Stimulated activated CD4-positive, alpha-beta T cell treated with anti-CD3 and anti-CD28 coated beads, TNF-alpha, amount 100 ng/mL, for 24 hours (primary cell): ENCODE data around the gene ZNF511.

ENCODE experiments used
- DNase-seq, 3 experiments: peaks; one replicate each; pipeline ENCODE4 v3.0.0-alpha.2; 2020; ENCODE audit warnings: low read depth in 3 of 3

Gene ZNF511

GRCh38 chr10:133335246-133336117, 26.8 kb downstream of the ZNF511 start:
- DNase-seq: peak; percentile 56 to 70 (median 65)

GRCh38 chr10:133336118-133336576, 27.4 kb downstream of the ZNF511 start:
- no peak for DNase-seq

DNA sequence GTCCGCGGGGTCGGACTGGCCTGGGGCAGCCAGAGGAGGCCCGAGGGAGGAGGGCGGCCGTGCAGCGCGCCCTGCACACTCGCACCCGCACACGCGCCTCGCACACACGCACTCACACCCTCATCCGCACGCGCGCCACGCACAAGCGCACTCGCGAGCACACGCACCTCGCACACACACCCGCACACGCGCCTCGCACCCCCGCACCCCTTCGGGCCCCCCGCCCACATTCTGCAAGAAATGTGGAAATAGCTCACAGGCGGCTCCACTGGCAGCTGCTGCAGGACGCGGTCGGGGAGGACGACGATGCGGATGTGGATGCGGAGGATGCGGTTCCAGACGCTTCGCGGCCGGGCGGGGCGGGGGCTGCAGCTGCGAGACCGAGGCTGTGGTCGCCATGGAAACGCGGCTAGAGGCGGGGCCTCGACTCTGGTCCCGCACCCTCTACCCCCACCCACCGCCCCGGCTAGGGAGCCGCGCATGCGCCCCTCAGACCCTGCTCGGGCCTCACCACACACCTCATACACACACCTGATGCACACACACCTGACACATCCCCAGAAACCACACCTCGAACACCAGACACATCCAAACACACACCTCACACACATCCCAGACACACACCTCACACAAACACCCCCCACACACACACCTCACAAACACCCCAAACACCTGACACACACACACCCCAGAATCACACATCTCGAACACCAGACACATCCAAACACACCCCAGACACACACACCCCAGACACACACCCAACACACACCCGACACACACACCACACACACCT, 28.1 kb downstream of the ZNF511 start, which contains the start of gene CALY:
TSS of gene CALY (minus strand) at position 320 of the 793 bp plus-strand sequence. CDS start 7,907 bp downstream, outside the sequence.
- DNase-seq: peak; percentile 36 to 53 (median 45)

GRCh38 chr10:133337370-133337725, 28.6 kb downstream of the ZNF511 start:
- no peak for DNase-seq

GRCh38 chr10:133338080-133339071, 29.7 kb downstream of the ZNF511 start:
- no peak for DNase-seq

DNA sequence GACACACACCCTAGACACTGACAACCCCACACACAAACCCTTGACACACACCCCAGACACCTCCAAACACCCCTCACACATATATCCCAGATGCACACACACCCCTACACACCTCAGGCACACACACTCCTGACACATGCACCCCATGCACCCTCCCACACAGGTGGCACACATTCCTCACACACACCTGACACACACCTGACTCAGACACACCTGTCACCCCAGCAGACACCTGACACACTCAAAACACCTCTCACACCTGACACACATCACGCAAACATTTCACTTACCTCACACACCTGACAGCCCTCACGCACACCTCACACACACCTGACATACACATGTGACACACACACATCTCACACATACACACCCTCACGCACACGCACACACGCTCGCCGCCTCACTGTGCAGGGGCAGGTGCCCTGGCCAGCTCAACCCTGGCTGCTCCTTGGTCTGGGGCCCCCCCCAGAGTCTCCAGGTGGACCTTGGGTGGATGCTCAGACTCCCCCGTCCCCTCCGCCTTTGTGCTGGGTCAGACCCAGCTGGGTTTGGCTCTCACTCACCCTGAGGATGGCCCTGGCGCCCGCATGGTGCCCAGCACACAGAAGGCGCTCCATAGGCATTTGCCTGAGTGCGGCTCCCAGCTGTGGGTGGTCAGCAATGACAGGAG, 31.1 kb downstream of the ZNF511 start:
- no peak for DNase-seq

DNA sequence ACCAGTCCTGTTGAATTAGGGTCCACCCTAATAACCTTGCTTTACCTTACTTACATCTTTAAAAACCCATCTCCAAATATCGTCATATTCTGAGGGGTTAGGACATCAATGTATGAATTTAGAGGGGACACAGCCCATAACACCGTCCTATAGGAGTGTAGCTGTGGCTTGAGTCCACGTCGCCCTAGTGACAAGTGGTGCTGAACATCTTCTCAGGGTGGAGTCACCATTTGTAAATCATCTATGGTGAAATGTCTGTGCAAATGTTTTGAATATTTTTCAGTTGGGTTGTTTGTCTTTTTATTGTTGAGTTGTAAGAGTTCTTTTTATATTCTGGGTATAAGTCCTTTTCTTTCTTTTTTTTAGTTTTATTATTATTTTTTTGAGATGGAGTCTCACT, 33.3 kb downstream of the ZNF511 start:
- DNase-seq: no peak

DNA sequence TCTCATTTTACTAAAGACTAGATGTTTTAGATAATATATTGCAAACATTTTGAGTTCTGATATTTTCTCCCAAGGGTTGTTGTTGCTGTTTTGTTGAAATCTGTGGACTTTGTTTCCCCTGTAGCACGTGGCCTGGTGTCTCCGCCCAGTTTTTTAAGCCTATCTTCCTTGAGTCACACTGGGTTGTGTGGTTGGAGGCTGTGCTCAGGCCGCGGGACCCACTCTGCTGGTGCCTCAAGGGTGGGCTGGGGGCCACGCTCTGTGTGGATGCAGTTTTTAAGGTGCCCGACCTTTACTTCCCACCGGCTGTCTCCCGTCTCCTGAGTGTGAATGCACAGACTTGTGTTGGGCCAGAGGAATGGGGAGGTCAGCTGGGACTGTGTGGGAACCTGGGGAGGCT, 34.2 kb downstream of the ZNF511 start:
- DNase-seq: no peak

DNA sequence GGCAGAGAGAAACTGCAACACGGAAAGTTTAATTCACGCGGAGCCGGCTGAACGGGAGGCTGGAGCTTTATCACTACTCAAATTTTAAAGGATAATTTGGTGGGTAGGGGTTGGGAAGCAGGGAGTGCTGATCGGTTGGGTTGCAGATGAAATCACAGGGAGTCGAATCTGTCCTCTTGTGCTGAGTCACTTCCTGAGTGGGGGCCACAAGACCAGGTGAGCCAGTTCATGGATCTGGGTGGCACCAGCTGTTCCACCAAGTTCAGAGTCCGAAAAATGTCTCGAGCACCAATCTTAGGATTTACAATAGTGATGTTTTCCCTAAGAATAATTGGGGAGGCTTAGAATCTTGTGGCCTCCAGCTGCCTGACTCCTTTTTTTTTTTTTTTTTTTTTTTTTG, 34.8 kb downstream of the ZNF511 start:
- DNase-seq: no peak

DNA sequence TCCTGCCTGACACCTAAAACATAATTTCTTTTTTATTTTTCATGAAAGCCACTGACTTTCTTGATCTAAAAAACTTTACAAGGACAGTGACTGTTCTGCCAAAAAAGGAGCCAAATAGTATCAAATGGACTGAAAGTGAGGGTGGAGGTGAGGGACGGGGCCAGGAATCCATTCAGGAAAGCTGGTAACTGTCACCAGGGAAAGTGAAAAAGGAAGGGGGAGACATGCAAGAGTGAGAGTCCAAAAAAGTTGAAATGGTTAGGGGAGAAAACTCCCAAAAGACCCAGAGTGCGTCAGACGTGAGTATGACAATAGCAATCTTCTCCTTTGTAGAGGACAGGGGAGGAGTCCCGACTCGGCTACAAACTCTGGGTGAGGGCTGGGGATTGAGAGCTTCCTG, 35.5 kb downstream of the ZNF511 start:
- DNase-seq: no peak

GRCh38 chr10:133346413-133346812, 37.7 kb downstream of the ZNF511 start:
- DNase-seq: no peak

DNA sequence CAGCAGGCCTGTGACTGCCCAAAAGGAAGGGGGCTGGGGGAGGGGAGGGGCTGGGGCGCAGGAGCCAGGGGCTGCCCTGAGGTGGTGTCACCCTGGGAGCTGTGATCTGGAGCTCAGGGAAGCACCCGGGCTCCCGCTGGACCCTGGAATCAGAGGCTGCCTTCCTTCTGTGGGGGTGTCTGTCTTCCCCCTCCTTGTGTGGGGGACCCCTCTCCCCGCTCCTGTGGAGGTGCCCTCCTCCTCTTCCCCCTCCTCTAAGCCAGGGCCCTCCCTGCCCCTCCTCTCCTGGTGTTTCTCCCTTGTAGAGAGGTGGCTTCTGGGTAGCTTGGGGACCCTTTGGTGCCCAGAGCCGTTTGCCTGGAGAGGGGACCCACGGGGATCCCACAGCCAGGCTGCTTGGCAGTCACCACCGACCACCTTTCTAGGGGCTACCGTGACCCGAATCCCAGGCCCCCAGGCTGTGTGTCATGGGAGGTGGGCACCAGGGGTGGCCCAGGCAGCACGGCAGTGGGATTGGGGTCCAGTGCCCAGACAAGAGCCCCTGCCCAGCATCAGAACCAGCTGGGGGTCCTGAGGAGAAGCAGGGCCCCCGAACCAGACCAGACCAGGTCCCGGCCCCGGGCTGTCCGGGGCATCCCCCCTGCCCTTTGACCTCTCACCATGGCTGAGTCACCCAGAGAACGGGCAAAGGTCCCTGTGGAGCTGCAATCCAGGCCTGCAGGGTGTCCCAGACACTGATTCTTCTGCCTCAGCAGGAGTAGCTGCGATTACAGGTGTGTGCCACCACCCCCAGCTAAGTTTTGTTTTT, 39.2 kb downstream of the ZNF511 start:
- no peak for DNase-seq

DNA sequence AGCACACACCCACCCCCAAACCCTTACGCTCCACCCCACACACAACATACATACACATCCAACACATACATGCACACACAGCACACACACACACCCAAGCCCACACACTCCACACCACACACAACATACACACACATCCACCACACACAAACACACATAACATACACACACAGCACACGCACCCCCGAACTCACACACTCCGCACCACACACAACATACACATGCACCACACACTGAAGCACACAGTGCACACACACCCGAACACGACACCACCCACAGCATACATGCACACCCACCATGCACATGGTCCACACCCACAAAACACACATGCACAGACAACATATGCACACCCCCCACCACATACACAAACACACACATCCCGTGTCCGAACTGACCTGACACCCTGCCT, 40.5 kb downstream of the ZNF511 start:
- no peak for DNase-seq

DNA sequence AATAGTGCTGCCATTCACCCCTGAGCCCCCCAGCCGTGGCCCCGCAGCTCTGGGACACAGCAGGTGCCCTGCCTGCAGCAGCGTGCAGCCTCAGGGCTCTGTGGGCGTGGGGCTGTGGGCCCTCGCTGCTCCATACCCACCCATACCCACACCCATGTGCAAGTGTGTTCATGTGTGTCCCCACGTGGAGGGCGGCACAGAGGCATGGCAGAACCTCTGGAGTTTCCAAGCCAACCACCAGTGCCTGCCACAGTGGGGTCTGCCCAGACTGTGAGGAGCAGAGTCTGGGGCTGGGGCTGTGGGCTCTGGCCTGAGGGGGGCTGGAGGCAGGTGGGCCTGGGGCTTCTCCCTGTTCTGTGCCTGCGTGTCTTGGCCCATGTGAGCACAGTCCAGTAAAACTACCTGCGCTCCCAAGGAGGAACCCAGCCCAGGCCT, 40.9 kb downstream of the ZNF511 start:
- DNase-seq: no peak

DNA sequence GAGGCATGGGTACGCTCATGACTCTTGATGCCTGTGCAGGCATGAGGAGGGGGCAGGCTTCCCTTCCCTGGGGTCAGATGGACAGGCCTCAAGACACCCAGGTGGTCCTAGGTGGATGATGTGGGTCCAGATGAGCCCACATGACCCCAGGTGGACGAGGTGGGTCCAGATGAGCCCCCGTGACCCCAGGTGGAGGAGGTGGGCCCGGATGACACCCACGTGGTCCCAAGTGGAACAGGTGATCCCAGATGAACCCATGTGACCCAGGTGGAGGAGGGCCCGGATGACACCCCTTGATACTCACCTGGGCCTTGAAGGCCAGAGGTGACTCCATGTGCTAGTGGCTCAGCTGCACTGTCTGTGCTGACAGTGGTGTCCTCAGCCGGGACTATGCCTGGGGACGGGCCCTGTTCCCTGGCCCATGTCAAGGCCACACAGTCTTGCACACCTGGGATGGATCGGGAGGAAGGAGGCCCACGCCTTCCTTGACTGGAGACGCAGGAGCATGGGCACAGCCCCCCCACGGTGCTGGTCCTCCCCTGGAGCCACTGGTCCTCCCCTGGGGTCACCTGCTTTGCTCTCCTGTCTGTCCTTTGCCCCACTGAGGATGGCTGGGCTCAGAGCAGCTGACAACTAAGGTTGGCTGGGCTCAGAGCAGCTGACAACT, 41.7 kb downstream of the ZNF511 start:
- DNase-seq: no peak

DNA sequence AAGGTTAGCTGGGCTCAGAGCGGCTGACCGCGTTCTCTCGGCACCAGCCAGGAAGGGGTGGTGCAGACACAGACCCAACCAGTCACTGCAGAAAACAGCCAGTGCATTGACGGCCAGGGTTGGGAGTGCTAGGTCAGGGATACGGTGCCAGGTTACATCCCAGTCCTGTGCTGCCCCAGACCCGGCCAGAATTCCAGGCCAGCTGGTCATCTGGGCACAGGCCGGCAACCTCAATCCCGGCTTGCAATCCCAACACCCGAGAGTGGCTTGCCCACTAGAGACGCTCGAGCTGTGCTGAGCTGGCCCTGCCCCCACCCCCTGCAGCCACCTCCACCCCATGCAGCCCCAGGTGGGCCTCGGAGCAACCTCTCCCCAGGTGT, 42.2 kb downstream of the ZNF511 start:
- no peak for DNase-seq

- DNase-seq: no peak
Measured at GRCh38 chr10:133351408-133352318, 42.9 kb downstream of the ZNF511 start.

DNA sequence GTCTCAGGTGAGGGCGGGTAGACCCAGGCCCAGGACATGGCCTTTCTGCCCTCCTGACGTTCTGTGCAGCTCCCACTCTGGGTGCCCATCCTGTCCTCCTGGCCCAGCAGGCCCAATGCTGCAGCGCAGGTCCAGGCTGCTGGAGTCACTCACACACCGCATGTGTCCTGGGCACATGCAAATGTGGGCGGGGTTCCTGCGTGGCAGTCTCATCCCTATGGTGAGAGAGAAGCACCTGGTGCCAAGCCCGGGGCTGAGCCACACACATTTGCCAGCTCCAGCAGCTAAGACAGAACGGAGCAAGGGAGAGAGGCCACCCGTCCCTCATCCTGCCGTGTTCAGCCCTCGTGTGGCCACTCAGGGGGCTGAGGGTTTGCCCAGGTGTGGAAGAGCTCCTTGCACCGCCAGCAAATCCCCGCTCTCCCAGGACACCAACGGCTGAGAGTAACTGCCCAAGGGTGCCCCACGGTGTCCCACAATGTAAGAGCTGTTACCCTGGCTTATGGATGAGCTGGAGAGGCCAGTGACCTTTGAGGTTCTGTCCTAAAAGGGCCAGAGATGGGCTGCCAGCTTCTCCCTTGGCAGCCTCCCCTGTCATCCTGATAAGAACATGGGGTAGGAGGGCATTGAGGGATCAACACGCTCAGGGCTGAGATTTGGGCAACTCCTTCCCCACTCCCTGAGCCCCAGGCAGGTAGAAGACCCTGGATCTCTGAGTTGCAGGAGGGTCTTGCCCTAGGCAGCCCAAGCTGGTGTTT, 44.7 kb downstream of the ZNF511 start:
- DNase-seq: no peak
